ENCODE measurements around the gene MED28.

GRCh38 chr4:17657090-17657489 is 42.6 kb downstream of the MED28 start:
- TF ChIP-seq CTCF (IDR thresholded peaks at IDR 0.05) (no peak), POLR2A (IDR thresholded peaks at IDR 0.05) (no peak)

Measured in body of pancreas (tissue), 4 donors.